Ovary (tissue), 9 donors: Measurements from ENCODE around the gene NTRK1. TPM values are rescaled to one million over a fixed set of nuclear protein-coding genes. Genes with fewer than 3 reads are reported as not detected.
A peak's percentile ranks its signal among the peaks of the same experiment; 100 is the strongest.

Experiments used
- DNase-seq, 5 donors: peaks; one replicate each; pipeline ENCODE4 v3.0.0-alpha.2; 2019 to 2020
- H3K27ac ChIP-seq, 2 donors: fragments of 200-600 bp; one replicate each; pipeline versions ENCODE4 v1.5.1 to v1.8.0; 2019 to 2022
- H3K27me3 ChIP-seq: fragments of 200-600 bp; one replicate; pipeline ENCODE4 v1.8.0; 2022
- H3K36me3 ChIP-seq: fragments of 200-600 bp; sonication (generic); one replicate; pipeline ENCODE4 v1.5.1; 2019
- H3K4me1 ChIP-seq: one replicate; pipeline ENCODE4 v1.8.1; 2013; ENCODE audit warnings: mild to moderate bottlenecking, moderate library complexity; ENCODE audit not compliant: insufficient read depth
- H3K4me3 ChIP-seq: fragments of 200-600 bp; sonication (generic); one replicate; pipeline ENCODE4 v1.5.1; 2017
- H3K9me3 ChIP-seq, 2 donors: fragments of 200-600 bp in 1 of 2; sonication (generic) in 1 of 2; one replicate each; pipeline versions ENCODE4 v1.5.1 to v1.8.1; 2013 to 2019; ENCODE audit warnings: mild to moderate bottlenecking in 1 of 2, moderate library complexity in 1 of 2
- EP300 ChIP-seq: sonication (generic); formaldehyde crosslinking; IDR thresholded peaks from one replicate; pipeline ENCODE4 v1.6.1; 2017; ENCODE audit warnings: antibody characterized with exemption
- POLR2A ChIP-seq: fragments of 450-650 bp; IDR thresholded peaks from one replicate; pipeline ENCODE4 v1.6.1; 2017; ENCODE audit warnings: antibody characterized with exemption, mild to moderate bottlenecking, moderate library complexity
- WGBS, 3 donors: extraction: QIAGEN DNeasy Blood & Tissue Kit in 1 of 3; methylation state at CpG; one replicate each; pipeline versions ENCODE4 v1.1.5 to v1.1.7; 2013 to 2017; 5-methylcytosine and 5-hydroxymethylcytosine counted together
- intact Hi-C, 4 donors: fragments of 100-400 bp; cut with DNase I; formaldehyde crosslinking; loops; one replicate each; pipeline versions ENCODE4 v1.11.0 to v1.15.1; 2022 to 2023
- polyA plus RNA-seq, 2 donors: library from polyadenylated mRNA; stranded (reverse); fragments of 200-250 nt in 1 of 2; fragments of 350-450 nt in 1 of 2; fragmentation: Illumina TruSeq in 1 of 2; extraction: RNeasy Lipid Tissue Mini Kit (QIAGEN cat#74804) in 1 of 2; gene quantifications; one replicate each; pipeline ENCODE4 v1.2.3, GENCODE V29; 2013 to 2014
- total RNA-seq, 7 donors: library from RNA; depleted of rRNA in 2 of 7; stranded (reverse); fragments of >200 nt in 2 of 7; fragmentation: NEBNext Ultra II Directional in 3 of 7; extraction: Animal tissue kit (Norgen Biotek cat#: 25700) in 3 of 7; gene quantifications; one replicate each; pipeline versions ENCODE4 v1.1.0 to v1.2.4, GENCODE V29; 2016 to 2023
- TF ChIP-seq, protein P1 (sequence below), 3 donors: fragments of 450-650 bp in 2 of 3; fragments of 200-600 bp in 1 of 3; IDR thresholded peaks; one replicate each; pipeline versions ENCODE4 v1.5.1 to v1.8.0; 2016 to 2022; ENCODE audit warnings: antibody characterized with exemption in 3 of 3, mild to moderate bottlenecking in 1 of 3
- donor health status: DM: no; HTN: no; CAD: no; lungs with moderate emphysema.
- donor health status: DM: no; HTN: no; CAD: no.
- donor health status: Bipolar disorder and iron deficiency.
- donor health status: DM: yes; HTN: yes; CAD: no.
- donor health status: DM: no; HTN: no; CAD: no.
- donor health status: DM: yes; HTN: yes; CAD: no.

The NTRK1 gene
- total and polyA plus RNA-seq, 9 donors = 0.11 to 0.92 (median 0.38) TPM; not detected in 4

DNA sequence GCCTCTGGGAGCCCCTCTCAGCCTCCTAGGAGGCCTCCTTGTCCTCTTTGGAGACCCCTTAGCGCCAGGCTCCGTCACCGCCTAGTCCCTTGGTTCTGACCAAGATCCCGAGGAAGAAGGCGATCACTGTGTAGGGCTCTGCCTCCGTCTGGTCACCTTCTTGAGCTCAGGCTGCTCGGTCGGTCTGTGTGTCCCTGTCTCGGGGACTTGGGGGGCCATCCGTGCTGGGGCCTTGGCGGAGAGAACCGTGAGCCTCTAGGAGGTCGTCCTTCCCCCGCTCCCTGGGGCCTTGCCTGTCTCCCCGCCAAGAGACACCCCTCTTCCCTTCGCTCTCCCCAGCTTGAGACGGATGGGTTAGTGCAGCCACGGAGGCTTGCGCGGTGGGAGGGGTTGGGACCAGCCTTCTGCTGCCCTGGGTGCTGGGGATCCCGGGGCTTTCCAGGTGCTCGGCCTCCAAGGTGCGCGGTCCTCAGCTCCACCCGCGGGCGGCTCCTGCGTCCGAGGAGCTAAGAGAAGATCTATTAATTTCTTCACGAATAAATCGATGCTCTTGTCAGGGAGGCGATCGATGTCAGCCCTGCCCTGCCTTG, 1.0 kb upstream of the NTRK1 start:
- intact Hi-C loops = loop anchor here in 2 of 4 donors (5.0 to 10.0 kb wide), 3 partner anchors 65 to 517 kb away; no protein-coding TSS in a partner anchor
- Histone ChIP-seq H3K36me3 (no peaks in the 10 kb centered on the region), H3K4me1 (peaks cover 2% of the 10 kb centered on the region), H3K27ac (no peak overlapping the region), H3K9me3 (no peaks in the 10 kb centered on the region), H3K27me3 (peaks cover 9% of the 10 kb centered on the region), H3K4me3 (peak overlapping the region; percentile 21)
- 1 to 2% (median 1%) methylated on average over 32 to 33 of the region's 33 CpGs for WGBS, 3 donors
- DNase-seq = no peak
- TF ChIP-seq EP300 (no peak), POLR2A (no peak)
- TF ChIP-seq, protein P1, sequence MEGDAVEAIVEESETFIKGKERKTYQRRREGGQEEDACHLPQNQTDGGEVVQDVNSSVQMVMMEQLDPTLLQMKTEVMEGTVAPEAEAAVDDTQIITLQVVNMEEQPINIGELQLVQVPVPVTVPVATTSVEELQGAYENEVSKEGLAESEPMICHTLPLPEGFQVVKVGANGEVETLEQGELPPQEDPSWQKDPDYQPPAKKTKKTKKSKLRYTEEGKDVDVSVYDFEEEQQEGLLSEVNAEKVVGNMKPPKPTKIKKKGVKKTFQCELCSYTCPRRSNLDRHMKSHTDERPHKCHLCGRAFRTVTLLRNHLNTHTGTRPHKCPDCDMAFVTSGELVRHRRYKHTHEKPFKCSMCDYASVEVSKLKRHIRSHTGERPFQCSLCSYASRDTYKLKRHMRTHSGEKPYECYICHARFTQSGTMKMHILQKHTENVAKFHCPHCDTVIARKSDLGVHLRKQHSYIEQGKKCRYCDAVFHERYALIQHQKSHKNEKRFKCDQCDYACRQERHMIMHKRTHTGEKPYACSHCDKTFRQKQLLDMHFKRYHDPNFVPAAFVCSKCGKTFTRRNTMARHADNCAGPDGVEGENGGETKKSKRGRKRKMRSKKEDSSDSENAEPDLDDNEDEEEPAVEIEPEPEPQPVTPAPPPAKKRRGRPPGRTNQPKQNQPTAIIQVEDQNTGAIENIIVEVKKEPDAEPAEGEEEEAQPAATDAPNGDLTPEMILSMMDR (IDR thresholded peaks at IDR 0.05) = no peak

DNA sequence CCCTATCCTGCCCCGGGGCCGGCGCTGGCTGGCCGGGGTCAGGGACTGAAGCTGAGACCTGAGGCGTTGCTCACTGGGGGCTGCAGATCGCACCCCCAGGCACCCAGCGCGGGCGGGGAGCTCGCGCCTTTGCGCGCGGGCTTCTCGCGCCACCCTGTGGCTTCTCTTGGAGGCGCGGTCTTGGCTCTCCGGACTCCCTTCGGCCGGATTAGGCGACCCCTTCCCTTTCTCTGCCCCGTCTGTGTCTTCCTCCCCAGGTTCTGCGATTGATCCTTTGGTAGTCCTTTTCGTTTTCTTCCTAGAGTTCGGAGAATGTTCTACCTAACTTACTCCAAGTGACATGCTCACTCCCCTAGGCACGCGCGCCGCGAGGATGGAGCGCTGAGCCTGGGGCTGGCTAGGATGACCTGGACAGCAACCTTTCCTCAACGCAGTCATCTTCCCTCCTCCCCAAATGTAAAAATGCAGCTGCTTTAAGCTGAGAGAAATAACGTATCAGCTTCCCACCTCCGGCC, 495 bp upstream of the NTRK1 start:
- no peaks in the 10 kb centered on the region for H3K36me3 ChIP-seq
- no peak overlapping the region for H3K27ac ChIP-seq
- intact Hi-C loops = loop anchor here in 2 of 4 donors (5.0 to 10.0 kb wide), 2 partner anchors 165 to 518 kb away; no protein-coding TSS in a partner anchor
- peaks cover 2% of the 10 kb centered on the region for H3K4me1 ChIP-seq
- DNase-seq = peak in 3 of 5 donors; percentile 32 to 64 (median 56)
- peaks cover 9% of the 10 kb centered on the region for H3K27me3 ChIP-seq
- H3K9me3 ChIP-seq = no peaks in the 10 kb centered on the region
- 0 to 1% (median 1%) methylated on average over 35 of the region's 35 CpGs for WGBS, 3 donors
- TF ChIP-seq, protein P1 (IDR thresholded peaks at IDR 0.05) = peak; percentile 36 to 51 (median 39)
- no peak for TF ChIP-seq POLR2A
- peak overlapping the region; percentile 21 for H3K4me3 ChIP-seq

DNA sequence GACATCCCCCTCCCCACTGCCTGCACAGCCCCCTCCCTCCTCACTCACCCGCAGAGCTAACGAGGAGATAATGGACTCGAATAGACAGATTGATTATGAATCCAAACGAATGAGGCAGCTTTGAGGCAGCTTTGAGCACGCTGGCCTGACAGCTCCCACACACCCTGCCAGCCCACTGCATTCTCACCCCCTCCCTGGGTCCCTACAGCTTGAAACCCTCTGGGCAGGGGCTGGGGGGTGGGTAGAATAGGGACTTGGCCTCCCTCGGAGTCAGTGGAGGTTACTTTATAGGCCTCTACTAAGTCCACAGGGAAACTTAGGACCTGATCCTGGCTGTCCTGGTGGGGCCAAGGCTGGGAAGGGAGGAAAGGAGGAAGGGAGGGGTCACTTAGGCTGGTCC, 1.9 kb downstream of the NTRK1 start:
- no peaks in the 10 kb centered on the region for H3K9me3 ChIP-seq
- H3K4me3 ChIP-seq = no peak overlapping the region
- no peak overlapping the region for H3K27ac ChIP-seq
- 73 to 81% (median 78%) methylated on average over 6 of the region's 6 CpGs for WGBS, 3 donors
- intact Hi-C loops = loop anchor here in 2 of 4 donors (5.0 to 10.0 kb wide), 2 partner anchors 168 to 520 kb away; no protein-coding TSS in a partner anchor
- H3K27me3 ChIP-seq = peaks cover 9% of the 10 kb centered on the region
- DNase-seq = no peak
- peaks cover 2% of the 10 kb centered on the region for H3K4me1 ChIP-seq
- H3K36me3 ChIP-seq = no peaks in the 10 kb centered on the region
- TF ChIP-seq POLR2A = no peak
- TF ChIP-seq, protein P1 (IDR thresholded peaks at IDR 0.05) = no peak
- TF ChIP-seq EP300 = no peak

DNA sequence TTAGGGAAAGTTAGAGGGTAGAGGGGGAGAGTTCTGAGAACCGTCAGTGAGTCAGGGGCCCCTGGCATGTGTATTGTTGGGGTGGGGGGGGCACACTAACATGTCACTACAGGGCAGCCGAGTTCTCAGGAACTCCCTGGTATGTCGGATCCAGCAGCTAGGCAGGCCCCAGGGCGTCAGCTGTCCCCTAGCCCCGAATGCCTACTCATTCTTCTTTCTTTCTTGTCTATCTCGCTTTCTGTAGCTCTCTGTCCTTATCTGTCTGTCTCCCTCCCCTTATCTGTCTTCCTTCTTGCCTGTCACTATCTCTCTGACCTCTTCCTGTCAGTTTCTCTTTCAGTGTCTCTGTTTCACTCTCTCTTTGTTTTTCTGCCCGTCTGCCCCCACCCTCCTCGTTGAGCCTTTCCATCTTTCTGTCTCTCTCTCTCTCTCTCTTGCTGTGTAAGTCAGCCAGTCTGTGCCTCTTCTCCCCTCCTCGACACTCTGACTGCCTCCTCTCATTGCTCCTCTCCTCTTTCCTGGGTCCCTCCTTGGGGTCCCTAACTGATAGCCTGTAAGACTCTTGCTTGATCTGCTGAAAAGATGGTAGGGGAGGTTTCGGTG, 2.4 kb downstream of the NTRK1 start:
- intact Hi-C loops = loop anchor here in 2 of 4 donors (5.0 to 10.0 kb wide), 2 partner anchors 168 to 521 kb away; no protein-coding TSS in a partner anchor
- peaks cover 2% of the 10 kb centered on the region for H3K4me1 ChIP-seq
- no peak overlapping the region for H3K4me3 ChIP-seq
- no peaks in the 10 kb centered on the region for H3K9me3 ChIP-seq
- no peak overlapping the region for H3K27ac ChIP-seq
- peaks cover 9% of the 10 kb centered on the region for H3K27me3 ChIP-seq
- TF ChIP-seq, protein P1 (IDR thresholded peaks at IDR 0.05) = no peak
- no peak for TF ChIP-seq EP300
- no peak for TF ChIP-seq POLR2A
- 75 to 79% (median 79%) methylated on average over 10 of the region's 10 CpGs for WGBS, 3 donors
- DNase-seq = no peak
- H3K36me3 ChIP-seq = no peaks in the 10 kb centered on the region
